Measurements from ENCODE around the gene DDR2.

- TF ChIP-seq POLR2A (IDR thresholded peaks at IDR 0.05; ENCODE audit: low read length) (no peak), GATA1 (IDR thresholded peaks at IDR 0.05; ENCODE audit: low read depth, low read length) (no peak)
Measured at GRCh38 chr1:162639718-162640117, 7.5 kb downstream of the DDR2 start.

Measured in erythroblast (primary cell).